ENCODE results near the gene SDK2. TPM values are rescaled to one million over a fixed set of nuclear protein-coding genes. Genes with fewer than 3 reads are reported as not detected.
A peak's percentile ranks its signal among the peaks of the same experiment; 100 is the strongest.

The SDK2 gene
- total RNA-seq, 2 experiments from 2014 or later, result 10.5 to 11.9 TPM

DNA sequence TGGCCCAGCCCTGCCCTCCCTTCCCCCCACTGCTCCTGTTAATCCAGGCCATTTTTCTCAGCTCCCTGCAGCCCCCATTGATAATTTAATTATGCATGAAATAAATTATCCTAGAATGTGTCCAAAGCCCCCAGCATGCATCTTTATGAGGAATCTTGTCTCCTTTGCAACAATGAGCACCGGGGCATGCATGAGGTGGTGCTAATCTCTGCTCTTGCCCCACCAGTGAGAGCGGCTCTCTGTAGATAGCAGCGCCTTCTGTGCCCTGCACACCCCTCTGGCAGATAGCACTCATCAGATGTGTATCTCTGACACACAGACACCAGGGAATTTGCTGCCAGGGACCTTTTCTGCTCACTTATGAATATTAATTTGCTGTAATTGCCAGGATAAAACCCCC is 192.2 kb downstream of the SDK2 start:
- H3K27ac Mint-ChIP-seq, result no peak overlapping the region
- no peaks in the 10 kb centered on the region for H3K27me3 Mint-ChIP-seq
- CTCF ChIA-PET, result no interaction called here
- H3K4me3 Mint-ChIP-seq, result no peak overlapping the region
- H3K9me3 Mint-ChIP-seq, result peaks cover 4% of the 10 kb centered on the region
- H3K4me1 Mint-ChIP-seq, result no peaks in the 10 kb centered on the region
- no peak for DNase-seq
- POLR2A ChIA-PET, result no interaction called here
- H3K36me3 Mint-ChIP-seq (ENCODE audit: low read depth), result peaks cover 4% of the 10 kb centered on the region

DNA sequence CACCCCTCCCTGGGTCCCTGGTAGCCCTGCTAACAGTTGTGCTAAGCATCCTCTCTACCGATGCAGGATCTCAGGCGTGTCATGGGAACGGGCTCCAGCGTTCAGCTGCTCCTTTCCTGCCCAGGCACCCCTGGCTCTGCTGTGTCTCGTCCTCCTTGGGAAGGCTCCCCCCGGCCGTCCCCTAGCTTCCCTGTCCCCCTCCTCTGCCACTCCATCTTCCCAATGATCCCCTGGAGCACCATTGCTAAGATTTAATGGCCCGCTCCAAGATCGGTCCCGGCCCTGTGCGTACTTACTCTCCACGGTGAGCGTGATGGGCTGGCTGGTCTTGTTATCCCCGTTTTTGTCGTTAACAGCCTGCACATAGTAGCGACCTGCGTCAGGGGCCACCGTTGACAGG is 196.9 kb downstream of the SDK2 start:
- ChIA-PET POLR2A (no interaction called here), CTCF (no interaction called here)
- H3K4me1 Mint-ChIP-seq, result no peaks in the 10 kb centered on the region
- no peak overlapping the region for H3K27ac Mint-ChIP-seq
- no peaks in the 10 kb centered on the region for H3K9me3 Mint-ChIP-seq
- no peak overlapping the region for H3K4me3 Mint-ChIP-seq
- no peaks in the 10 kb centered on the region for H3K27me3 Mint-ChIP-seq
- H3K36me3 Mint-ChIP-seq (ENCODE audit: low read depth), result peaks cover 1% of the 10 kb centered on the region
- no peak for DNase-seq

DNA sequence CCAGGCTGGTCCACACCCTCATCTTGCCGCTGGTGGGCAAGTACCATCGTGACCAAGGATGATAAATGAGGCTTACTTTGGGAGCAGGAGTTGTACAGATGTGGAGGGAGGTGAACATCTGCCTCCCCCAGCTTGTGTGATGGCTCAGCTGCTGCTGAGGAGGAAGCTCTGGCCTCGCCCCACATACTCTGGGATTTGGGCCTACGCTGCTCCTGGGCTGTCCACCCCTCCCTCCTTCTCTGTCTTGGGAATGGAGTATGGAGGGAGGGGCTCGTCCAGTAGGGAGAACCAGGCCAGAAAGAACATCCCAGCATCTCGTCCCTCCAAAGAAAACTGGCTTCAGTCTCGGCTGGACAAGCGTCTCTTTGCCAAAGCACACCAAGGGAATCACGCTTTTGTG is 197.6 kb downstream of the SDK2 start:
- H3K4me3 Mint-ChIP-seq, result no peak overlapping the region
- ChIA-PET CTCF (no interaction called here), POLR2A (no interaction called here)
- H3K36me3 Mint-ChIP-seq (ENCODE audit: low read depth), result no peaks in the 10 kb centered on the region
- H3K27me3 Mint-ChIP-seq, result no peaks in the 10 kb centered on the region
- no peaks in the 10 kb centered on the region for H3K4me1 Mint-ChIP-seq
- no peaks in the 10 kb centered on the region for H3K9me3 Mint-ChIP-seq
- no peak for DNase-seq
- no peak overlapping the region for H3K27ac Mint-ChIP-seq

GRCh38 chr17:73445466-73445865 is 198.8 kb downstream of the SDK2 start:
- H3K27me3 Mint-ChIP-seq, result no peaks in the 10 kb centered on the region
- H3K9me3 Mint-ChIP-seq, result no peaks in the 10 kb centered on the region
- CTCF ChIA-PET, result interaction anchor here (0.9 to 1.4 kb wide), 2 partner anchors 13 to 15 kb away, joined by 3 read pairs; no protein-coding TSS in a partner anchor
- no peaks in the 10 kb centered on the region for H3K36me3 Mint-ChIP-seq (ENCODE audit: low read depth)
- H3K4me1 Mint-ChIP-seq, result no peaks in the 10 kb centered on the region
- POLR2A ChIA-PET, result no interaction called here
- H3K27ac Mint-ChIP-seq, result no peak overlapping the region
- DNase-seq, result no peak
- H3K4me3 Mint-ChIP-seq, result no peak overlapping the region

GRCh38 chr17:73444021-73444420 is 200.2 kb downstream of the SDK2 start:
- no peaks in the 10 kb centered on the region for H3K4me1 Mint-ChIP-seq
- ChIA-PET POLR2A (no interaction called here), CTCF (interaction anchor here (1.0 kb wide), 1 partner anchor 13 kb away, joined by 3 read pairs; no protein-coding TSS in a partner anchor)
- no peak overlapping the region for H3K27ac Mint-ChIP-seq
- no peak overlapping the region for H3K4me3 Mint-ChIP-seq
- no peak for DNase-seq
- no peaks in the 10 kb centered on the region for H3K9me3 Mint-ChIP-seq
- H3K36me3 Mint-ChIP-seq (ENCODE audit: low read depth), result no peaks in the 10 kb centered on the region
- no peaks in the 10 kb centered on the region for H3K27me3 Mint-ChIP-seq

GRCh38 chr17:73439597-73439996 is 204.6 kb downstream of the SDK2 start:
- Mint-ChIP-seq H3K27ac (no peak overlapping the region), H3K4me1 (peaks cover 4% of the 10 kb centered on the region)

DNA sequence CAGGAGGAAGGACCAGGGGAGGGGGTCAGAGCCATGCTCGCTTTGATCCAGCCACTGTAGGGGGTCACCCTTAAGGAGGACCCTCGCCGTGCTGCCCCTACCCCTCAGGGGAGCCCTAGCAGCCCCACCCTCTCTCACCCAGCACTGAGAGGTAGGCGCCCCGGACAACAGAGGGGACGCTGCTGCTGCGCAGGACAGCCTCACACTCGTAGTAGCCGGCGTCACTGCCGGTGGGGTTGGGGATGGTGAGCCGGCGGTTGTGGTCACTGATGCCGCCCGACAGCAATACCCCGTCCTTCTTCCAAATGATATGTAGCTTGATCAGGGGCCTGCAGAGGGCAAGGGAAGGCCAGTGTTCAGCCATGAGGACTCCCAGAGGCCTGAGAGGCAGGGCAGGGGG is 206.4 kb downstream of the SDK2 start:
- Mint-ChIP-seq H3K27ac (no peak overlapping the region), H3K9me3 (no peaks in the 10 kb centered on the region), H3K4me1 (peaks cover 4% of the 10 kb centered on the region), H3K36me3 (ENCODE audit: low read depth) (no peaks in the 10 kb centered on the region), H3K27me3 (no peaks in the 10 kb centered on the region), H3K4me3 (no peak overlapping the region)
- ChIA-PET POLR2A (no interaction called here), CTCF (no interaction called here)
- no peak for DNase-seq

More at GRCh38 chr17:73439597-73439996, 204.6 kb downstream of the SDK2 start:
- H3K9me3 Mint-ChIP-seq, result no peaks in the 10 kb centered on the region
- H3K36me3 Mint-ChIP-seq (ENCODE audit: low read depth), result no peaks in the 10 kb centered on the region
- CTCF ChIA-PET, result no interaction called here
- H3K27me3 Mint-ChIP-seq, result no peaks in the 10 kb centered on the region
- POLR2A ChIA-PET, result no interaction called here
- H3K4me3 Mint-ChIP-seq, result no peak overlapping the region
- no peak for DNase-seq

- H3K4me1 Mint-ChIP-seq, result peaks cover 4% of the 10 kb centered on the region
- H3K4me3 Mint-ChIP-seq, result no peak overlapping the region
- H3K36me3 Mint-ChIP-seq (ENCODE audit: low read depth), result no peaks in the 10 kb centered on the region
- CTCF ChIA-PET, result no interaction called here
- no peaks in the 10 kb centered on the region for H3K27me3 Mint-ChIP-seq
- no peaks in the 10 kb centered on the region for H3K9me3 Mint-ChIP-seq
- no peak overlapping the region for H3K27ac Mint-ChIP-seq
- POLR2A ChIA-PET, result no interaction called here
- DNase-seq, result no peak
Observed at GRCh38 chr17:73436954-73437353, 207.3 kb downstream of the SDK2 start.

DNA sequence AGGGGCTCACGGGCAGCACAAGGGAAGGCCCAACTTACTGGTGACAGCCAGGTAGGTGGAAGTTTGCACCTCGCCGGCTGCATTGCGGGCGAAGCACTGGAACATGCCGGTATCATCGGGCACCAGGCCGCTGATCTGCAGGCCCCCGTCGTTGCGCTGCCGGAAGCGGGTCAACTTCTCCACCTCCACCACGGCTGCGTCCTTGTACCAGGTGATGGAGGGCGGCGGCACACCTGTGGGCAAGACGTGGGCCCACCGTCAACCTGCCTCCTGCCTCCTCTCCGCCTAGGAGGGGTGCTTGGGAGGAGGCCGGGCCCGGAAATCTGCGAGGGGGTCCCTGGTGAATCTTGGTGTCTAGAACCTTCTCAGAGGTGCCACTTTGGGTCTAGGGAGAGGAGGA is 208.8 kb downstream of the SDK2 start:
- no peak for DNase-seq
- H3K4me3 Mint-ChIP-seq, result no peak overlapping the region
- H3K4me1 Mint-ChIP-seq, result peaks cover 12% of the 10 kb centered on the region
- no peaks in the 10 kb centered on the region for H3K9me3 Mint-ChIP-seq
- POLR2A ChIA-PET, result no interaction called here
- no peaks in the 10 kb centered on the region for H3K27me3 Mint-ChIP-seq
- no peak overlapping the region for H3K27ac Mint-ChIP-seq
- no peaks in the 10 kb centered on the region for H3K36me3 Mint-ChIP-seq (ENCODE audit: low read depth)
- CTCF ChIA-PET, result no interaction called here

DNA sequence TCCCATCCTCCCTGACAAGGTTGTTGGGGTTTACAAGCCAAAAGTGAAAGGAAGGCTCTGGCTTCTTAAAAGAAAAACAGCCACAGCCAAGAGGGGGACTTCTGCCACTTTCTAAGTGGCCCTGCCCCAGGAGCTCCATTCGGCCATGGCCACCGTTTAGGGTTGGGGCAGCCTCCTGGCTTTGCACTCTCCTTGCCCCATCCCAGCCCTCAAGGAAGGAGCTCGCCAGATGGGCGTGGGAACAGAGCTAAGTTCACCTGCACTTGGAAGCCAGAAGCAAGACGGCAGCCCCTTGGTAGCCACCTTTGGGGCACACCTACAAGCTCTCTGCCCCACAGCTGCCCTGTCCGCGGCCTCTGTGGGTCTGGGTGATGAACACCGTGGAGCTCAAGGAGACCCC is 210.1 kb downstream of the SDK2 start:
- H3K9me3 Mint-ChIP-seq, result no peaks in the 10 kb centered on the region
- no peaks in the 10 kb centered on the region for H3K27me3 Mint-ChIP-seq
- no peaks in the 10 kb centered on the region for H3K36me3 Mint-ChIP-seq (ENCODE audit: low read depth)
- no peak overlapping the region for H3K4me3 Mint-ChIP-seq
- CTCF ChIA-PET, result interaction anchor here (0.5 to 1.4 kb wide), 3 partner anchors 34 to 766 kb away, joined by 3 read pairs; no protein-coding TSS in a partner anchor
- POLR2A ChIA-PET, result no interaction called here
- no peak overlapping the region for H3K27ac Mint-ChIP-seq
- peaks cover 22% of the 10 kb centered on the region for H3K4me1 Mint-ChIP-seq
- no peak for DNase-seq

DNA sequence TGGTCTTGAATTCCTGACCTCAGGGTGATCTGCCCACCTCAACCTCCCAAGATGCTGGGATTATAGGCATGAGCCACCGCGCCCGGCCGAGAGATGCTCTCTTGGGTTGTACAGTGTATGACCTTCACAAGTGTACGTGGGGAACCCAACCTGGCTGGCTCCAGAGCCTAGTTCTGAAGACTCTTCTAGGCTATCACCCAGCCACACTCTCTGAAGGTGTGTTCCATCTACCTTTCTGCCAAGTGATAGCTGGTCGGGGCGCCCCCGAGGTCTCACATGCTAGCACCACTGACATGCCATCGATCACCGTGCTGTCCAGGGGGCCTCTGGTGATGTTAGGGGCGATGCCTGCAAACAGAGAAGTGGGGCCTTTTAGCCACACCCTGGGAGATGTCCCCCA is 210.7 kb downstream of the SDK2 start:
- DNase-seq, result no peak
- H3K27ac Mint-ChIP-seq, result peak overlapping the region; percentile 4
- no peaks in the 10 kb centered on the region for H3K27me3 Mint-ChIP-seq
- H3K9me3 Mint-ChIP-seq, result no peaks in the 10 kb centered on the region
- ChIA-PET CTCF (interaction anchor here (0.6 to 1.4 kb wide), 2 partner anchors 35 to 766 kb away, joined by 3 read pairs; no protein-coding TSS in a partner anchor), POLR2A (no interaction called here)
- peaks cover 22% of the 10 kb centered on the region for H3K4me1 Mint-ChIP-seq
- no peaks in the 10 kb centered on the region for H3K36me3 Mint-ChIP-seq (ENCODE audit: low read depth)
- H3K4me3 Mint-ChIP-seq, result no peak overlapping the region

DNA sequence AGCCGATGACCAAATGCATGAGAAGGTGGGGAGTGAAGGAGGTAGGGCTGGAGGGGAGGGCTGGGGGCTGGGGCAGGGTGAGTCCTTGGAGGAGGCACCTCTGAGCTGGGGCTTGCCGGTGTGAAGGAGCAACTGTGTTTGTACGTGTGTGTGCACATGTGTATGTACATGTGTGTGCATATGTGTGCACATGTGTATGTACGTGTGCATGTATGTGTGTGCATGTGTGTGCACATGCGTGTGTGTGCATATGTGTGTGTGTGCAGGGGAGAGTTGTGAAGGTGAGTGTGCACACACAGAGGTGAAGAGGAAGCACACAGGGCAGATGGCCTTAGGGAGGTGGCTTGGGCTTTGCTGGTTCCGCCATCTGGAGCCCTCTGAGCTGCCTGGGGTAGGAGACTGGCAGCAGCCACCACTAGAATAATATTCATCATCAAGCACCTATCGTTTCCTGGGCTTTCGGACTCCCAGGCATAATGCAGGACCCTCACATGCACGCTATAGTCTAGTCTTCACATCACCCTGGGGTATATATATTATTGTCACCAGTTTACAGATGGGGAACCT is 211.5 kb downstream of the SDK2 start:
- ChIA-PET CTCF (interaction anchor here (0.8 to 1.4 kb wide), 3 partner anchors 13 to 767 kb away, joined by 3 read pairs; no protein-coding TSS in a partner anchor), POLR2A (interaction anchor here (0.5 kb wide), 1 partner anchor 118 kb away, joined by 4 read pairs; no protein-coding TSS in a partner anchor)
- no peak overlapping the region for H3K4me3 Mint-ChIP-seq
- no peak overlapping the region for H3K27ac Mint-ChIP-seq
- no peaks in the 10 kb centered on the region for H3K9me3 Mint-ChIP-seq
- peaks cover 18% of the 10 kb centered on the region for H3K4me1 Mint-ChIP-seq
- H3K27me3 Mint-ChIP-seq, result no peaks in the 10 kb centered on the region
- no peaks in the 10 kb centered on the region for H3K36me3 Mint-ChIP-seq (ENCODE audit: low read depth)
- no peak for DNase-seq

- Mint-ChIP-seq H3K9me3 (no peaks in the 10 kb centered on the region), H3K36me3 (ENCODE audit: low read depth) (no peaks in the 10 kb centered on the region), H3K27me3 (no peaks in the 10 kb centered on the region), H3K4me3 (no peak overlapping the region), H3K4me1 (peaks cover 18% of the 10 kb centered on the region), H3K27ac (peak overlapping the region; percentile 73)
- no peak for DNase-seq
- ChIA-PET POLR2A (no interaction called here), CTCF (interaction anchor here (0.8 to 1.3 kb wide), 3 partner anchors 12 to 198 kb away, joined by 3 read pairs; no protein-coding TSS in a partner anchor)
Observed at GRCh38 chr17:73431401-73432205, 212.6 kb downstream of the SDK2 start.
